HG02571 (cell line): ENCODE results near the gene NOD2.
A peak's percentile ranks its signal among the peaks of the same experiment; 100 is the strongest.

Source experiments
- ATAC-seq: cut with Tn5 transposase; IDR thresholded peaks from one replicate; pipeline ENCODE4 v1.9.1; 2021; ENCODE audit warnings: mild to moderate bottlenecking, moderate library complexity; ENCODE audit not compliant: unreplicated experiment

NOD2 gene

GRCh38 chr16:50669741-50670140, 23.7 kb upstream of the NOD2 start:
- no peak for ATAC-seq

- no peak for ATAC-seq
Measured at GRCh38 chr16:50670476-50670875, 22.9 kb upstream of the NOD2 start.

- ATAC-seq, result no peak
Measured at GRCh38 chr16:50671644-50672260, 21.7 kb upstream of the NOD2 start.

- no peak for ATAC-seq
Measured at GRCh38 chr16:50673496-50674275, 19.7 kb upstream of the NOD2 start.

- ATAC-seq, result no peak
Measured at GRCh38 chr16:50674831-50675230, 18.6 kb upstream of the NOD2 start.

- no peak for ATAC-seq
Measured at GRCh38 chr16:50675686-50676610, 17.5 kb upstream of the NOD2 start.

- no peak for ATAC-seq
Measured at GRCh38 chr16:50676684-50677225, 16.7 kb upstream of the NOD2 start.

GRCh38 chr16:50677351-50677750, 16.1 kb upstream of the NOD2 start:
- no peak for ATAC-seq

- ATAC-seq, result no peak
Measured at GRCh38 chr16:50678531-50678930, 14.9 kb upstream of the NOD2 start.

- ATAC-seq, result no peak
Measured at GRCh38 chr16:50679266-50679665, 14.1 kb upstream of the NOD2 start.

GRCh38 chr16:50679676-50680555, 13.5 kb upstream of the NOD2 start:
- no peak for ATAC-seq

- no peak for ATAC-seq
Measured at GRCh38 chr16:50680556-50680893, 12.9 kb upstream of the NOD2 start.

GRCh38 chr16:50681021-50681885, 12.2 kb upstream of the NOD2 start, which contains the start of gene SNX20:
Gene SNX20, minus strand, starts transcription at chr16:50681312. Its CDS starts 3,786 bp downstream, at chr16:50677526.
- peak; percentile 49 for ATAC-seq

GRCh38 chr16:50683689-50684374, 9.6 kb upstream of the NOD2 start:
- ATAC-seq, result peak; percentile 49

- no peak for ATAC-seq
Measured at GRCh38 chr16:50684823-50685461, 8.5 kb upstream of the NOD2 start.

GRCh38 chr16:50685462-50686063, 7.8 kb upstream of the NOD2 start:
- ATAC-seq, result no peak

GRCh38 chr16:50688083-50688482, 5.3 kb upstream of the NOD2 start:
- ATAC-seq, result no peak

- ATAC-seq, result no peak
Measured at GRCh38 chr16:50688867-50689266, 4.5 kb upstream of the NOD2 start.
